HEK293 (cell line): Measurements from ENCODE around the gene KCNJ16.

ENCODE experiments used
- ELK4 ChIP-seq: IDR thresholded peaks from 2 replicates; pipeline ENCODE4 v1.6.1; 2011; ENCODE audit warnings: mild to moderate bottlenecking, low read depth, low read length, borderline replicate concordance
- HIC1 ChIP-seq: fragments of 450-650 bp; formaldehyde crosslinking; IDR thresholded peaks from 2 replicates; pipeline ENCODE4 v1.5.1; 2016; ENCODE audit warnings: missing biosample characterization, missing genetic modification characterization
- MEIS1 ChIP-seq: sonication (generic); formaldehyde crosslinking; IDR thresholded peaks from 2 replicates; pipeline ENCODE4 v1.8.1; 2022; ENCODE audit warnings: missing genetic modification reagents, mild to moderate bottlenecking, borderline replicate concordance
- SCRT1 ChIP-seq: fragments of 450-650 bp; formaldehyde crosslinking; IDR thresholded peaks from 2 replicates; pipeline ENCODE4 v1.5.1; 2016; ENCODE audit warnings: missing biosample characterization, missing genetic modification characterization, borderline replicate concordance
- SP2 ChIP-seq: fragments of 450-650 bp; formaldehyde crosslinking; IDR thresholded peaks from 2 replicates; pipeline ENCODE4 v1.5.1; 2016; ENCODE audit warnings: missing biosample characterization, missing genetic modification characterization
- ZBTB1 ChIP-seq: fragments of 450-650 bp; formaldehyde crosslinking; IDR thresholded peaks from 2 replicates; pipeline ENCODE4 v1.5.1; 2016; ENCODE audit warnings: missing biosample characterization, missing genetic modification characterization
- ZBTB17 ChIP-seq: fragments of 450-650 bp; formaldehyde crosslinking; IDR thresholded peaks from 2 replicates; pipeline ENCODE4 v1.5.1; 2016; ENCODE audit warnings: missing biosample characterization, missing genetic modification characterization
- ZBTB7A ChIP-seq: fragments of 450-650 bp; formaldehyde crosslinking; IDR thresholded peaks from 2 replicates; pipeline ENCODE4 v1.5.1; 2016; ENCODE audit warnings: low read depth, missing biosample characterization, missing genetic modification characterization
- ZFP69B ChIP-seq: fragments of 450-650 bp; formaldehyde crosslinking; IDR thresholded peaks from 2 replicates; pipeline ENCODE4 v1.5.1; 2016; ENCODE audit warnings: missing biosample characterization, missing genetic modification characterization
- ZNF221 ChIP-seq: fragments of 450-650 bp; formaldehyde crosslinking; IDR thresholded peaks from 2 replicates; pipeline ENCODE4 v1.5.1; 2017; ENCODE audit warnings: missing biosample characterization, missing genetic modification characterization, borderline replicate concordance
- ZNF23 ChIP-seq: fragments of 450-650 bp; formaldehyde crosslinking; IDR thresholded peaks from 2 replicates; pipeline ENCODE4 v1.5.1; 2016; ENCODE audit warnings: missing biosample characterization, missing genetic modification characterization, borderline replicate concordance
- ZNF280C ChIP-seq: fragments of 450-650 bp; formaldehyde crosslinking; IDR thresholded peaks from 2 replicates; pipeline ENCODE4 v1.5.1; 2016; ENCODE audit warnings: missing biosample characterization, missing genetic modification characterization
- ZNF391 ChIP-seq: fragments of 450-650 bp; formaldehyde crosslinking; IDR thresholded peaks from 2 replicates; pipeline ENCODE4 v1.5.1; 2016; ENCODE audit warnings: low read depth, missing biosample characterization, missing genetic modification characterization, borderline replicate concordance
- ZNF473 ChIP-seq: fragments of 450-650 bp; formaldehyde crosslinking; IDR thresholded peaks from 2 replicates; pipeline ENCODE4 v1.5.1; 2017; ENCODE audit warnings: missing biosample characterization, missing genetic modification characterization
- ZNF548 ChIP-seq: fragments of 450-650 bp; formaldehyde crosslinking; IDR thresholded peaks from 2 replicates; pipeline ENCODE4 v1.5.1; 2016; ENCODE audit warnings: missing biosample characterization, missing genetic modification characterization
- ZNF626 ChIP-seq: fragments of 450-650 bp; sonication (Bioruptor Pico); formaldehyde crosslinking; IDR thresholded peaks from 2 replicates; pipeline ENCODE4 v1.5.1; 2018; ENCODE audit warnings: missing biosample characterization, missing genetic modification characterization, inconsistent platforms
- ZNF776 ChIP-seq: fragments of 450-650 bp; formaldehyde crosslinking; IDR thresholded peaks from 2 replicates; pipeline ENCODE4 v1.5.0; 2017; ENCODE audit warnings: missing biosample characterization, missing genetic modification characterization, borderline replicate concordance
- ZSCAN16 ChIP-seq: fragments of 450-650 bp; formaldehyde crosslinking; IDR thresholded peaks from 2 replicates; pipeline ENCODE4 v1.5.1; 2016; ENCODE audit warnings: missing biosample characterization, missing genetic modification characterization
- ZXDB ChIP-seq: fragments of 450-650 bp; formaldehyde crosslinking; IDR thresholded peaks from 2 replicates; pipeline ENCODE4 v1.5.1; 2016; ENCODE audit warnings: missing biosample characterization, missing genetic modification characterization
- TF ChIP-seq, protein P1 (sequence below): fragments of 450-650 bp; formaldehyde crosslinking; IDR thresholded peaks from 2 replicates; pipeline ENCODE4 v1.5.1; 2017; ENCODE audit warnings: missing biosample characterization, missing genetic modification characterization
- TF ChIP-seq, protein P2 (sequence below): fragments of 450-650 bp; formaldehyde crosslinking; IDR thresholded peaks from 2 replicates; pipeline ENCODE4 v1.5.1; 2016; ENCODE audit warnings: missing biosample characterization, missing genetic modification characterization
- TF ChIP-seq, protein P3 (sequence below): fragments of 450-650 bp; formaldehyde crosslinking; IDR thresholded peaks from 2 replicates; pipeline ENCODE4 v1.5.1; 2016; ENCODE audit warnings: missing biosample characterization, missing genetic modification characterization

KCNJ16 gene

GRCh38 chr17:70168977-70169708 is 94.1 kb downstream of the KCNJ16 start, which contains the start of gene KCNJ2 (continued):
- no peak for TF ChIP-seq ZNF23 (tag by site-specific recombination)
- no peak for TF ChIP-seq ZNF280C (tag by site-specific recombination)
- TF ChIP-seq ZNF626 (tag by site-specific recombination) = no peak
- peak; percentile 43; the same call in 1 of the 2 replicates for TF ChIP-seq SP2 (tag by site-specific recombination)
- TF ChIP-seq ZBTB7A = no peak
- TF ChIP-seq, protein P1, sequence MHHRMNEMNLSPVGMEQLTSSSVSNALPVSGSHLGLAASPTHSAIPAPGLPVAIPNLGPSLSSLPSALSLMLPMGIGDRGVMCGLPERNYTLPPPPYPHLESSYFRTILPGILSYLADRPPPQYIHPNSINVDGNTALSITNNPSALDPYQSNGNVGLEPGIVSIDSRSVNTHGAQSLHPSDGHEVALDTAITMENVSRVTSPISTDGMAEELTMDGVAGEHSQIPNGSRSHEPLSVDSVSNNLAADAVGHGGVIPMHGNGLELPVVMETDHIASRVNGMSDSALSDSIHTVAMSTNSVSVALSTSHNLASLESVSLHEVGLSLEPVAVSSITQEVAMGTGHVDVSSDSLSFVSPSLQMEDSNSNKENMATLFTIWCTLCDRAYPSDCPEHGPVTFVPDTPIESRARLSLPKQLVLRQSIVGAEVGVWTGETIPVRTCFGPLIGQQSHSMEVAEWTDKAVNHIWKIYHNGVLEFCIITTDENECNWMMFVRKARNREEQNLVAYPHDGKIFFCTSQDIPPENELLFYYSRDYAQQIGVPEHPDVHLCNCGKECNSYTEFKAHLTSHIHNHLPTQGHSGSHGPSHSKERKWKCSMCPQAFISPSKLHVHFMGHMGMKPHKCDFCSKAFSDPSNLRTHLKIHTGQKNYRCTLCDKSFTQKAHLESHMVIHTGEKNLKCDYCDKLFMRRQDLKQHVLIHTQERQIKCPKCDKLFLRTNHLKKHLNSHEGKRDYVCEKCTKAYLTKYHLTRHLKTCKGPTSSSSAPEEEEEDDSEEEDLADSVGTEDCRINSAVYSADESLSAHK (tag by site-specific recombination) = no peak; the same call in 1 of the 2 replicates
- peak; percentile 84 for TF ChIP-seq ZXDB
- TF ChIP-seq ZNF776 (tag by site-specific recombination) = no peak
- no peak for TF ChIP-seq ZSCAN16 (tag by site-specific recombination)
- TF ChIP-seq ZNF391 (tag by site-specific recombination) = peak; percentile 71; the same call in 1 of the 2 replicates
- no peak for TF ChIP-seq ZNF548
- TF ChIP-seq ZNF221 (tag by site-specific recombination) = no peak
- TF ChIP-seq, protein P2, sequence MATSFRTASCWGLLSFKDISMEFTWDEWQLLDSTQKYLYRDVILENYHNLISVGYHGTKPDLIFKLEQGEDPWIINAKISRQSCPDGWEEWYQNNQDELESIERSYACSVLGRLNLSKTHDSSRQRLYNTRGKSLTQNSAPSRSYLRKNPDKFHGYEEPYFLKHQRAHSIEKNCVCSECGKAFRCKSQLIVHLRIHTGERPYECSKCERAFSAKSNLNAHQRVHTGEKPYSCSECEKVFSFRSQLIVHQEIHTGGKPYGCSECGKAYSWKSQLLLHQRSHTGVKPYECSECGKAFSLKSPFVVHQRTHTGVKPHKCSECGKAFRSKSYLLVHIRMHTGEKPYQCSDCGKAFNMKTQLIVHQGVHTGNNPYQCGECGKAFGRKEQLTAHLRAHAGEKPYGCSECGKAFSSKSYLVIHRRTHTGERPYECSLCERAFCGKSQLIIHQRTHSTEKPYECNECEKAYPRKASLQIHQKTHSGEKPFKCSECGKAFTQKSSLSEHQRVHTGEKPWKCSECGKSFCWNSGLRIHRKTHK (tag by site-specific recombination) = no peak
- TF ChIP-seq ZNF473 (tag by site-specific recombination) = no peak
- TF ChIP-seq SCRT1 (tag by site-specific recombination) = peak; percentile 86
- no peak for TF ChIP-seq ZFP69B (tag by site-specific recombination)
- TF ChIP-seq ZBTB17 (tag by site-specific recombination) = no peak; the same call in 1 of the 2 replicates
- TF ChIP-seq HIC1 (tag by site-specific recombination) = peak; percentile 70
- TF ChIP-seq ELK4 = no peak
- TF ChIP-seq ZBTB1 = no peak
- TF ChIP-seq, protein P3, sequence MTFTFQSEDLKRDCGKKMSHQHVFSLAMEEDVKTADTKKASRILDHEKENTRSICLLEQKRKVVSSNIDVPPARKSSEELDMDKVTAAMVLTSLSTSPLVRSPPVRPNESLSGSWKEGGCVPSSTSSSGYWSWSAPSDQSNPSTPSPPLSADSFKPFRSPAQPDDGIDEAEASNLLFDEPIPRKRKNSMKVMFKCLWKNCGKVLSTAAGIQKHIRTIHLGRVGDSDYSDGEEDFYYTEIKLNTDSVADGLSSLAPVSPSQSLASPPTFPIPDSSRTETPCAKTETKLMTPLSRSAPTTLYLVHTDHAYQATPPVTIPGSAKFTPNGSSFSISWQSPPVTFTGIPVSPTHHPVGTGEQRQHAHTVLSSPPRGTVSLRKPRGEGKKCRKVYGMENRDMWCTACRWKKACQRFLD = no peak
- no peak for TF ChIP-seq MEIS1 (CRISPR knock-in tag)
